ENCODE results near the gene ZNF222.

Gene ZNF222

DNA sequence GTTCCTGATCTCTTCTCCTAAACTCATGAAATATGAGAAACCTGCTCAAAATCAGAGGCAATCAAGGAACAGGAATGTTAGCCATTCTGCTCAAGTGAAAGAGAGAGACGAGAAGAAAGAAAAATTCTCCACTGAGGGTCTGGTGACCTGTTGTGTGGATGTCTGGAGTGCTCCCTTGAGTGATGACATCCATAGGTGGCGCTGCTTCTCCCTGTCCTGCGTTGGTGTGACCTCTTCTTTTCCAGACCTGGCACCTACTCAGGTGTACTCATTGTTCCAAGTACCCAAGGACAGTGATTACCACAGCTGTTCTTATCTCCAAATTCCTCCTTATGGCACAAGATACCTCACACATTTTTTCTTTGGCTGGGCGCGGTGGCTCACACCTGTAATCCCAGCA lies 30.7 kb downstream of the ZNF222 start:
- no peak for DNase-seq

DNA sequence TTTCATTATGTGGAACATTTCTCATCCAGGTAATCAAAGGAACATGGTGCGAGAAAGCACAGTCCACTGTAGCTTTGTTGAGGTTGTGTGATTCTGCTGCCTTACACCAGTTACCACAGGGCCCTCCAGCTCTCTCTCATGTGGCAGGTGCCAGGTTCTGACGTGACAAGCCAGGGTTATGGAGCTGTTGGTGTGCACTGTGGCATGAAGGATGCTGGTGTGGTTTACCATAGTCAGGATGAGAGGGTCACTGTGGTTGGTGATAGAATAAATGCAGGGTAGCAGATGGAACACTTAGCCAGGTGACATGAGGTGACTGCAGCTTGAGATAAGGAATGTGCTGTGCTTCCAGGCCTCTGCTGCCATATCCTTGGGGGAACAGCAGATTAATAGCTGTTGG lies 34.0 kb downstream of the ZNF222 start:
- DNase-seq, result no peak

DNA sequence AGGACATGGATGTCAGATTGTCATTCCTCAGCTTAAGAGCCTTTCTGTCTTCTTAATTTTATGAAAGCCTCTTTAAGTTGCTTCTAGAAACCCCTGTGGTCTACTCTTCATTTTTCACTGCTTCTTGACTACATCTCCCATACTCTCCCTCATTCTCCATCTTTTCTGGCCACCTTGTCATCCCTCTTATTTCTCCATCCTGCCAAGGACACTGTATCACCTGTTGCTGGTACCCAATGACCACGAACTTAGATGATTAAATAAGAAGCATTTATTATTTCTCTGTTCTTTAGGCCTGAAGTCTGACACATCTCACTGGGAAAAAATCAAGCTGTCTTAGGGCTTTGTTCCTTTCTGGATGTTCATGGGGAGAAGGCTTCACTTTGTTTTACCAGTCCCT lies 35.9 kb downstream of the ZNF222 start:
- no peak for DNase-seq

DNA sequence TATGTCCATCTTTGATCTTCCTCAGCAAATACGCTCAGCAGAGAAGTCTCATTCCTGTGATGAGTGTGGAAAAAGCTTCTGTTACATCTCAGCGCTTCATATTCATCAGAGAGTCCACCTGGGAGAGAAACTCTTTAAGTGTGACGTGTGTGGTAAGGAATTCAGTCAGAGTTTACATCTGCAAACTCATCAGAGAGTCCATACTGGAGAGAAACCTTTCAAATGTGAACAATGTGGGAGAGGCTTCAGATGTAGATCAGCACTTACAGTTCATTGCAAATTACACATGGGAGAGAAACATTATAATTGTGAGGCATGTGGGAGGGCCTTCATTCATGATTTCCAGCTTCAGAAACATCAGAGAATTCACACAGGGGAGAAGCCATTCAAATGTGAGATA lies 41.1 kb downstream of the ZNF222 start:
- no peak for DNase-seq

DNA sequence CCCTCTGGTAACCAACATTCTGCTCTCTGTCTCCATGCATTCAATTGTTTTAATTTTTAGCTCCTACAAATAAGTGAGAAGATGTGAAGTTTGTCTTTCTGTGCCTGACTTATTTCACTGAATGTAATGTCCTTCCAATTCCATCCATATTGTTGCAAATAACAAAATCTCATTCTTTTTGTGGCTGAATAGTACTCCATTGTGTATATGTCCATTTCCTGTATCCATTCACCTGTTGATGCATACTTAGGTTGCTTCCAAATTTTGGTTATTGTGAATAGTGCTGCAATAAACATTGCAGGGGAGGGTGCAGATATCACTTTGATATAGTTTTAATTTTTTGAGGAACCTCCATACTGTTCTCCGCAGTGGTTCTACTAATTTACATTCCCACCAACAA lies 44.2 kb downstream of the ZNF222 start:
- no peak for DNase-seq

DNA sequence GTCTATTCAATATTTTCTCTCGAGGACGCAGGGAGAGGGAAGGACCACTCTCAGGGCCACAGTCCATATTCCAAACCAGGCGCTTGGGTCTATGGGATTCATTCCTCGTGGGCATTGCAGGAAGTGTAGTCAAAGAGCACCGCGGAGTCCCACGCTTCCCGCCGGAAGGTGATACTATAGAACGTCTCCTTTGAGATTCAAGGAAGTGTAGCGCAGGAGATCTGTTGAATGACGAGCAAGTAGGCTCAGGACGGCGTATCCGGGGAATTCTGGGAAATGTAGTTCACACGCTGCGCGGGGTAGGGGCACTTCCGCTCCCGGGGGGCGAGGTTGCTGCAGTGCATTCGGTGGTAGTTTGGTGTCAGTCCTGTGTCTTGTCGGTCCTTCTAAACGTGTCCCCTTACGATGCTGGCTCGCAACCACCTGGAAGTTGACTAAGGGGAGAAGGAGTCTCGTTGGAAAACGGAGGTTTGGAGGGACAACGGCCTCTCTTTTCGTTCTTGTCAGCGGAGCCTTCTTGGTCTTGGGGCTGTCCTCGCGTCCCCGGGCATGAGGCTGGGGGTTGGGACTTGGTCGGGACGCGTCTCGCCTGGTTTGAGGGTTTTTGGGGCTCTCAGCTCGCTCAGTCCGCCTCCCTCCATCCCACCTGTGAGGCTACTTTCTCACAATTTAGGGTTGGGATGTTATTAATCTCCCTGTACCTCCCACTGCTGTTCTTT lies 46.8 kb downstream of the ZNF222 start, which contains the start of gene ZNF284:
TSS of gene ZNF284 (plus strand) at position 336 of the 719 bp plus-strand sequence. CDS start 4,231 bp downstream, outside the sequence.
- DNase-seq, result peak; percentile 85

DNA sequence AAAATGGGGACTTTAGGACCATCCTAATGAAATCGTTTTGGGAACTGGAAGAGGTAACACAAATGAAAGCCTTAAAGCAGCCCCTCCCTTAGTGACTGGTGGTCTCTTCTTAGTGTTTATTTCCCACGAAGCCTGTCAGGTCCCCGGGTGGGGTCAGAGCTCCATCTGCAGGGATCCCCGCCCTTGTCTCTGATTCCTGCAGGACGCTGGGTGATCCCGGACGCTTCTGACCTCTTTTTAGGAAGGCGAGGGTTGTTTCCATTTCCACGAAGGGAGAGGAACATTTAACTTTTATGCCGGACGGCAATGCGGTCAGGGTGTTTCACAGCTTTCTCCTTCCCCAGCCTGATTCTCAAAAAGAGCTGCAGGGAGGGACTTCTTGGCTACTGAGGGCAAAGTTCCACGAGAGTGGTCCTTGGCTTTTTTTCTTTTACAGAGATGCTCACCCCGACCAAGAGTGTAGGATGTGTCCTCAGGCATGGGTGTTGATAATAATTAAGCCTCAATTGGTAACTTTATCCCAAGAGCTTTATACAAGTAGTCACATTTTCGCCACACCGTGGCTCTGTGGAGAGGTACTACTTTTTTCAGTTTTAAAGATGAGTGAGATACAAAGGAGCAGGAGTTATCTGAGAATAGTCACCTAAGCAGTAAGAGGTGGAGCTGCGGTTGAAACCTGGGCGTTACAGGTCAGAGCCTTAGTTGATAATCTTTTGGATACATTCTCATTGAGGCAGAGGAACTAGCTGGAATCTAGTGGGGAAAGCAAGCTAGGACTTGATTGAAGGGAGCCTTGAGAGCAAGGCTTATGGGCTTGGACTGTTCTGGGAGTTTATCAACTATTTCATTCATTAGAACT lies 47.6 kb downstream of the ZNF222 start:
- DNase-seq, result no peak

DNA sequence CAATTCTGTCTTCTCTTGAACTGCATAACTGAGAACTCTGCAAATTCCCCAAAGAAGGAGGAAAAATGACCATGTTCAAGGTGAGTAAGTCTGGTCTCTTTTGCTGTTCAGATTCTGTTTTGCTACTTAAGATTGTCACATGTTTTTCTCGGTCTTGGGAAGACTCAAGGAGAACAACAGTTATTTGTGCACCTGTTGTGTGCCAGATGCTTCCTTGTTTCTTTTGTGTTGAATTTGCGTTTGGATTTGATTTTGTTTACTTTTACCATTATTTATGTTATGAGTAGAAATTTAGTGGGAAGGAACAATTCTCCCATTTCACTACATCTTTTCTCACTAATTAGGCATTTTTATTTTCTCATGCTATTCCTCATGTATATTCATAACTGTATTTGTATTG lies 51.1 kb downstream of the ZNF222 start:
- DNase-seq, result no peak

Measured in SHP77 treated with DMSO at 0.1 percent for 48 hours (cell line).